ENCODE data around the gene KRT76.

The KRT76 gene

DNA sequence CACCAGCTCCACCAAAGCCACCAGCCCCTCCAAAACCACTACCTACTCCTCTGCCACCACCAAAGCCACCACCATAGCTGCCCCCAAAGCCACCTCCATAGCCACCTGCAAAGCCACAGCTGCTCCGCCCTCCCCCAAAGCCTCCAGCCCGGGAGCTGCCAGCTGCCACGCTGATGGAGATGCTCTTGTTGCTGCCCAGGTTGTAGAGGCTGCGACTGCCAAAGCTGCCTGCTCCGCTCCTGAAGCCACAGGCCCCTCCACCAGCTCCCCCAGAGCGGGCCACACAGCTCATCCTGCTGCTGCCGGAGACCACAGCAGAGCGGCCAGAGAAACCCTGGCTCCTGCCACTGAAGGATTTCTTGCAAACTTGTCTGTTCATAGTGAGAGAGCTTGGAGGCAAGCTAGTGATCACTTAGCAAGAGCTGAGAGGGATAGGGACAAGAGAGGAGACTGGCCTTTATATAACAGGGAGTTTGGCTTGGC lies at the start of gene KRT76:
KRT76 (minus strand) TSS at position 433 of the 483 bp plus-strand sequence; CDS start at position 379, 54 bp downstream.
- no peak for DNase-seq (ENCODE audit: extremely low spot score)
- POLR2A ChIA-PET = no interaction called here
- CTCF ChIA-PET = no interaction called here
- no peak for TF ChIP-seq CTBP1 (IDR thresholded peaks at IDR 0.05; ENCODE audit: borderline replicate concordance)
- TF ChIP-seq ARNT (IDR thresholded peaks at IDR 0.05) = no peak
- no peak for TF ChIP-seq BHLHE40 (IDR thresholded peaks at IDR 0.05; ENCODE audit: borderline replicate concordance)
- no peak for TF ChIP-seq NFRKB (IDR thresholded peaks at IDR 0.05)
- no peak for TF ChIP-seq SUZ12 (IDR thresholded peaks at IDR 0.05)
- no peak for TF ChIP-seq ZNF384 (IDR thresholded peaks at IDR 0.05)
- no peak for TF ChIP-seq HDGF (IDR thresholded peaks at IDR 0.05; ENCODE audit: borderline replicate concordance)
- TF ChIP-seq L3MBTL2 (conservative IDR thresholded peaks at IDR 0.05) = no peak
- no peak for TF ChIP-seq SP1 (IDR thresholded peaks at IDR 0.05)
- TF ChIP-seq ELF4 (IDR thresholded peaks at IDR 0.05) = no peak
- TF ChIP-seq FOXK2 (IDR thresholded peaks at IDR 0.05) = no peak
- no peak for TF ChIP-seq LEF1 (IDR thresholded peaks at IDR 0.05; ENCODE audit: borderline replicate concordance)
- TF ChIP-seq FOXM1 (IDR thresholded peaks at IDR 0.05; ENCODE audit: borderline replicate concordance) = no peak
- TF ChIP-seq, protein P1, sequence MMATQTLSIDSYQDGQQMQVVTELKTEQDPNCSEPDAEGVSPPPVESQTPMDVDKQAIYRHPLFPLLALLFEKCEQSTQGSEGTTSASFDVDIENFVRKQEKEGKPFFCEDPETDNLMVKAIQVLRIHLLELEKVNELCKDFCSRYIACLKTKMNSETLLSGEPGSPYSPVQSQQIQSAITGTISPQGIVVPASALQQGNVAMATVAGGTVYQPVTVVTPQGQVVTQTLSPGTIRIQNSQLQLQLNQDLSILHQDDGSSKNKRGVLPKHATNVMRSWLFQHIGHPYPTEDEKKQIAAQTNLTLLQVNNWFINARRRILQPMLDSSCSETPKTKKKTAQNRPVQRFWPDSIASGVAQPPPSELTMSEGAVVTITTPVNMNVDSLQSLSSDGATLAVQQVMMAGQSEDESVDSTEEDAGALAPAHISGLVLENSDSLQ (IDR thresholded peaks at IDR 0.05) = no peak
- TF ChIP-seq TARDBP (IDR thresholded peaks at IDR 0.05) = no peak
- no peak for TF ChIP-seq FOXA1 (IDR thresholded peaks at IDR 0.05)

DNA sequence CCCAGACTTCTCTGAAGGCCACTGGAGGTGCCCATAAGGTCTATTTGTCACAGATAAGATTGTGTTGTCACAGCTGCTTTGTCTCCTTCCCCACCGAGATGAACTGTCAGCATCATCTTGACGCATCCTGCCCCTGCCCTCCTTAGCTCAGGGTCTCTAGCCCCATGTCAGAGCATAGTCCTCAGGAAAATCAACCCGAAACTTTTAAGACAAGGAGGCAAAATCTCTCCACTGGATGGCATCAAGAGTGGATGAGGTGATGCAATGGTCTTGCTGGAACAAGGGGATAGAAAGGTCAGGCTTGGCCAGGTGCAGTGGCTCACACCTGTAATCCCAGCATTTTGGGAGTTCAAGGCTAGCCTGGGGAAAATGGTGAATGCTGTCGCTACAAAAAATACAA lies 48.8 kb upstream of the KRT76 start:
- DNase-seq (ENCODE audit: extremely low spot score) = no peak
- POLR2A ChIA-PET = no interaction called here
- TF ChIP-seq ARNT (IDR thresholded peaks at IDR 0.05) = no peak
- no peak for TF ChIP-seq HDGF (IDR thresholded peaks at IDR 0.05; ENCODE audit: borderline replicate concordance)
- TF ChIP-seq, protein P1 (IDR thresholded peaks at IDR 0.05) = no peak
- TF ChIP-seq ELF4 (IDR thresholded peaks at IDR 0.05) = no peak
- TF ChIP-seq BHLHE40 (IDR thresholded peaks at IDR 0.05; ENCODE audit: borderline replicate concordance) = no peak
- TF ChIP-seq FOXM1 (IDR thresholded peaks at IDR 0.05; ENCODE audit: borderline replicate concordance) = no peak
- TF ChIP-seq NFRKB (IDR thresholded peaks at IDR 0.05) = no peak
- no peak for TF ChIP-seq FOXA1 (IDR thresholded peaks at IDR 0.05)
- no peak for TF ChIP-seq L3MBTL2 (conservative IDR thresholded peaks at IDR 0.05)
- no peak for TF ChIP-seq SUZ12 (IDR thresholded peaks at IDR 0.05)
- no peak for TF ChIP-seq SP1 (IDR thresholded peaks at IDR 0.05)
- TF ChIP-seq ZNF384 (IDR thresholded peaks at IDR 0.05) = no peak
- TF ChIP-seq CTBP1 (IDR thresholded peaks at IDR 0.05; ENCODE audit: borderline replicate concordance) = no peak
- no peak for TF ChIP-seq TARDBP (IDR thresholded peaks at IDR 0.05)
- no peak for TF ChIP-seq FOXK2 (IDR thresholded peaks at IDR 0.05)
- TF ChIP-seq LEF1 (IDR thresholded peaks at IDR 0.05; ENCODE audit: borderline replicate concordance) = no peak
- CTCF ChIA-PET = no interaction called here

DNA sequence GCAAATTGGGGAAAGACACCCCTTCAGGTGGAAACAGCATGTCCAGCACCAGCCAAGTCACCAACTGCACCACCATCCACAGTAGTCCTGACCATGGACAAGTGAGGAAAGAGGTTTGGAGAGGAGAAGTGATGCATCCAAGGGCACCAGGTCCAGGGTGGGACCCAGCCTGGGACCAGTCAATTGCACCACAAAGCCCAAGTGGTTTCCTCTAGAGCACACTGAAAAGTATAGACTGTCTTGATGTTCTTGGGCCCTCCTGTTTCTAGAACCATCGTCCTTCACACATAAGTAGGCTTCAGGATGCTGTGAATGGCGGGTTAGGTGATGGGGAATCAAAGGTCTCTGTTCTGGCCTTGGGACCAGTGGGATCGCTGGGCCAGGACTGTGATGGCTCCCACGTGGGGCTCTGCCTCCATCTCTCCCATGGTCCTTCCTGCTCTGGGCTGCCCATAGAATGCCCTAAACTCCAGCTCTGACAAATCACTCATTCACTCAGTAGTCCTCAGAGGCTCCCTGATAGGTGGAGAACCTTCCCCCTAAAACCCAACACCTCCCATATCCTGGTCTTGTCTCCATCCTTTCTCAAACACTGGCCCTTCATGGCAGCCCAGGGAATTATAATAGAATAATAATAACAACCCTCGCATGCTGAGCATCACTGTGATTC lies 47.7 kb upstream of the KRT76 start:
- ChIA-PET CTCF (no interaction called here), POLR2A (no interaction called here)
- DNase-seq (ENCODE audit: extremely low spot score) = no peak
- TF ChIP-seq FOXK2 (IDR thresholded peaks at IDR 0.05) = no peak
- no peak for TF ChIP-seq SP1 (IDR thresholded peaks at IDR 0.05)
- no peak for TF ChIP-seq ELF4 (IDR thresholded peaks at IDR 0.05)
- no peak for TF ChIP-seq HDGF (IDR thresholded peaks at IDR 0.05; ENCODE audit: borderline replicate concordance)
- TF ChIP-seq, protein P1 (IDR thresholded peaks at IDR 0.05) = no peak
- no peak for TF ChIP-seq BHLHE40 (IDR thresholded peaks at IDR 0.05; ENCODE audit: borderline replicate concordance)
- no peak for TF ChIP-seq SUZ12 (IDR thresholded peaks at IDR 0.05)
- no peak for TF ChIP-seq ARNT (IDR thresholded peaks at IDR 0.05)
- no peak for TF ChIP-seq TARDBP (IDR thresholded peaks at IDR 0.05)
- no peak for TF ChIP-seq LEF1 (IDR thresholded peaks at IDR 0.05; ENCODE audit: borderline replicate concordance)
- TF ChIP-seq NFRKB (IDR thresholded peaks at IDR 0.05) = no peak
- no peak for TF ChIP-seq L3MBTL2 (conservative IDR thresholded peaks at IDR 0.05)
- no peak for TF ChIP-seq ZNF384 (IDR thresholded peaks at IDR 0.05)
- TF ChIP-seq FOXA1 (IDR thresholded peaks at IDR 0.05) = no peak
- TF ChIP-seq CTBP1 (IDR thresholded peaks at IDR 0.05; ENCODE audit: borderline replicate concordance) = no peak
- no peak for TF ChIP-seq FOXM1 (IDR thresholded peaks at IDR 0.05; ENCODE audit: borderline replicate concordance)

DNA sequence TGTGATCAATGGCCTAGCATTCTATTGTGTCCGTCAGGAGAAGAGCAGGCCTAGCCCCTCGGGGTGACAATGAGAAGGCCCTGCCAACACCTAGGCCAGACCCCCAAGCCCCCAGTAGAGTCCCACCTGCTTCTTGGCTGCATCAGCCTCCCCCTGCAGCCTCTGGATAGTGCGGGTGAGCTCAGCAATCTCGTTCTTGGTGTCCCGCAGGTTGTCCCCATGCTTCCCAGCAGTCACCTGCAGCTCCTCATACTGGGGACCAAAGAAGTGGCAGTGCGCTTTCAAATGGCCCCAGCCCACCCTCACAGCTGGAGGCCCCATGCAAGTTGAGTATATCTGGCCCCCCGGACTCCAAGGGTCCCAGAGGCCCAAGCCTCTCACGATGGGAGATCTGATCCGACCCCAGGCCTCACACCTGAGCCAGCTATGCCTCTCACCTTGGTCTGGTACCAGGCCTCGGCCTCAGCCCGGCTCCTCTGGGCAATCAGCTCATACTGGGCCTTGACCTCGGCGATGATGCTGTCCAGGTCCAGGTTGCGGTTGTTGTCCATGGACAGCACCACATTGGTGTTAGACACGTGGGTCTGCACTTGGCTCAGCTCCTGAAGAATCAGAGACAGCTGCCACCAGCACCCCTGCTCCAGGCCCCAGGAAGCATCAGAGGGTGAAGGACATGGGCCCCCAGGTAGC lies 46.8 kb upstream of the KRT76 start:
- DNase-seq (ENCODE audit: extremely low spot score) = no peak
- CTCF ChIA-PET = no interaction called here
- TF ChIP-seq NFRKB (IDR thresholded peaks at IDR 0.05) (no peak), HDGF (IDR thresholded peaks at IDR 0.05; ENCODE audit: borderline replicate concordance) (no peak), BHLHE40 (IDR thresholded peaks at IDR 0.05; ENCODE audit: borderline replicate concordance) (no peak), FOXA1 (IDR thresholded peaks at IDR 0.05) (no peak), ZNF384 (IDR thresholded peaks at IDR 0.05) (no peak), TARDBP (IDR thresholded peaks at IDR 0.05) (no peak), ARNT (IDR thresholded peaks at IDR 0.05) (no peak), L3MBTL2 (conservative IDR thresholded peaks at IDR 0.05) (no peak), FOXK2 (IDR thresholded peaks at IDR 0.05) (no peak), SUZ12 (IDR thresholded peaks at IDR 0.05) (no peak), CTBP1 (IDR thresholded peaks at IDR 0.05; ENCODE audit: borderline replicate concordance) (no peak), LEF1 (IDR thresholded peaks at IDR 0.05; ENCODE audit: borderline replicate concordance) (no peak), FOXM1 (IDR thresholded peaks at IDR 0.05; ENCODE audit: borderline replicate concordance) (no peak), ELF4 (IDR thresholded peaks at IDR 0.05) (no peak), SP1 (IDR thresholded peaks at IDR 0.05) (no peak)
- TF ChIP-seq, protein P1 (IDR thresholded peaks at IDR 0.05) = no peak
- POLR2A ChIA-PET = no interaction called here

Data from HEK293T (cell line).